ENCODE results near the gene ROS1.

DNA sequence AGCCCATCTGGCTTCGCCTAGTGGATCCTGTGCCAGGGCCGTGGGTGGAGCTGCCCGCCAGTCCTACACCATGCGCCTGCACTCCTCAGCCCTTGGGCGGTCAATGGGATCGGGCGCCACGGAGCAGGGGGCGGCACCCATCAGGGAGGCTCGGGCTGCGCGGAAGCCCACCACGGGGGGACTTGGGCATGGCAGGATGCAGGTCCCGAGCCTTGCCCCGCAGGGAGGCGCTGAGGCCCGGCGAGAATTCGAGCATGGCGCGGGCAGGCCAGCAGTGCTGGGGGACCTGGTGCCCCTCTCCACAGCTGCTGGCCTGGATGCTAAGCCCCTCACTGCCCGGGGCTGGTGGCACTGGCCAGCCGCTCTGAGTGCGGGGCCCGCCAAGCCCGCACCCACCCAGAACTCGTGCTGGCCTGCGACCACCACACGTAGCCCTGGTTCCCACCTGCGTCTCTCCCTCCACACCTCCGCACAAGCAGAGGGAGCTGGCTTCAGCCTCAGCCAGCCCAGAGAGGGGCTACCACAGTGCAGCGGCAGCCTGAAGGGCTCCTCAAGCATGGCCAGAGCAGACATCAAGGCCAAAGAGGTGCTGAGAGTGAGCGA is 52.4 kb downstream of the ROS1 start:
- TF ChIP-seq GATA2 (IDR thresholded peaks at IDR 0.05; ENCODE audit: low read depth, low read length), result no peak
- no peak for TF ChIP-seq GATA3 (IDR thresholded peaks at IDR 0.05; ENCODE audit: low read depth, low read length)

Data from SH-SY5Y (cell line).